WTC11 (cell line): Measurements from ENCODE around the gene SLC9A9. TPM values are rescaled to one million over a fixed set of nuclear protein-coding genes. Genes with fewer than 3 reads are reported as not detected.

Experiments
- ATAC-seq: fragments of 200-7000 bp; cut with Tn5 transposase; 2 replicates; pipeline ENCODE4 v1.10.0; 2021; ENCODE audit warnings: mild to moderate bottlenecking, moderate library complexity
- CTCF ChIA-PET: fragments of 300-600 bp; sonication (Branson Sonifier 250); formaldehyde crosslinking; loops from one replicate; lab custom pipeline; 2021; ENCODE audit warnings: antibody characterized with exemption; lab: Charles Lee
- POLR2A ChIA-PET: fragments of 350-600 bp; sonication (Branson Sonifier 250); formaldehyde crosslinking; loops from one replicate; lab custom pipeline; 2021; ENCODE audit warnings: antibody characterized with exemption; lab: Charles Lee
- DNase-seq: peaks from one replicate; pipeline ENCODE4 v3.0.0; 2021; ENCODE audit warnings: low spot score
- H3K27ac Mint-ChIP-seq: 2 replicates; pipeline ENCODE4 v1.8.0; 2021; ENCODE audit warnings: mixed read lengths
- H3K27me3 Mint-ChIP-seq: 2 replicates; pipeline ENCODE4 v1.8.0; 2021; ENCODE audit warnings: low read depth, mild to moderate bottlenecking, moderate library complexity, mixed read lengths
- H3K36me3 Mint-ChIP-seq: 2 replicates; pipeline ENCODE4 v1.8.0; 2021; ENCODE audit warnings: mixed read lengths
- H3K4me1 Mint-ChIP-seq: 2 replicates; pipeline ENCODE4 v1.8.0; 2022; ENCODE audit warnings: mixed read lengths
- H3K4me3 Mint-ChIP-seq: 2 replicates; pipeline ENCODE4 v1.8.0; 2021; ENCODE audit warnings: mild to moderate bottlenecking, moderate library complexity, mixed read lengths
- H3K9me3 Mint-ChIP-seq: 2 replicates; pipeline ENCODE4 v1.8.0; 2021; ENCODE audit warnings: mixed read lengths
- ATF1 ChIP-seq: sonication (generic); formaldehyde crosslinking; IDR thresholded peaks from 2 replicates; pipeline ENCODE4 v1.8.1; 2023; ENCODE audit warnings: mild to moderate bottlenecking, moderate library complexity, missing genetic modification reagents
- ATF6 ChIP-seq: sonication (generic); formaldehyde crosslinking; IDR thresholded peaks from 2 replicates; pipeline ENCODE4 v1.8.1; 2023; ENCODE audit warnings: mild to moderate bottlenecking, missing genetic modification reagents
- CREB1 ChIP-seq: sonication (generic); formaldehyde crosslinking; IDR thresholded peaks from 2 replicates; pipeline ENCODE4 v1.8.0; 2023; ENCODE audit warnings: mild to moderate bottlenecking, missing genetic modification reagents
- ELF4 ChIP-seq: sonication (generic); formaldehyde crosslinking; IDR thresholded peaks from 2 replicates; pipeline ENCODE4 v1.8.1; 2022; ENCODE audit warnings: low read depth, mild to moderate bottlenecking, moderate library complexity, missing genetic modification reagents
- ETV6 ChIP-seq: sonication (generic); formaldehyde crosslinking; IDR thresholded peaks from 2 replicates; pipeline ENCODE4 v1.8.1; 2022; ENCODE audit warnings: mild to moderate bottlenecking, missing genetic modification reagents
- GABPB1 ChIP-seq: sonication (generic); formaldehyde crosslinking; IDR thresholded peaks from 2 replicates; pipeline ENCODE4 v1.8.1; 2023; ENCODE audit warnings: mild to moderate bottlenecking, missing genetic modification reagents
- GRHL2 ChIP-seq: fragments of 250-450 bp; sonication (Bioruptor Pico); IDR thresholded peaks from 2 replicates; pipeline ENCODE4 v1.8.0; 2022; ENCODE audit warnings: mild to moderate bottlenecking, moderate library complexity; ENCODE audit not compliant: insufficient replicate concordance, severe bottlenecking
- NFATC4 ChIP-seq: fragments of 250-450 bp; sonication (Bioruptor Pico); IDR thresholded peaks from 2 replicates; pipeline ENCODE4 v1.9.0; 2021; ENCODE audit warnings: mild to moderate bottlenecking
- NFE2L1 ChIP-seq: sonication (generic); formaldehyde crosslinking; IDR thresholded peaks from 2 replicates; pipeline ENCODE4 v1.8.1; 2023; ENCODE audit warnings: missing genetic modification reagents
- PRDM15 ChIP-seq: sonication (generic); formaldehyde crosslinking; IDR thresholded peaks from 2 replicates; pipeline ENCODE4 v1.8.0; 2022; ENCODE audit warnings: missing genetic modification reagents
- PRRX2 ChIP-seq: fragments of 250-450 bp; sonication (Bioruptor Pico); IDR thresholded peaks from 2 replicates; pipeline ENCODE4 v1.8.0; 2021; ENCODE audit warnings: mild to moderate bottlenecking
- RORB ChIP-seq: fragments of 250-450 bp; sonication (Bioruptor Pico); IDR thresholded peaks from 2 replicates; pipeline ENCODE4 v1.9.0; 2021; ENCODE audit warnings: mild to moderate bottlenecking
- SMAD4 ChIP-seq: sonication (generic); formaldehyde crosslinking; IDR thresholded peaks from 2 replicates; pipeline ENCODE4 v1.8.0; 2022; ENCODE audit warnings: mild to moderate bottlenecking, missing genetic modification reagents
- TEAD4 ChIP-seq: sonication (generic); formaldehyde crosslinking; IDR thresholded peaks from 2 replicates; pipeline ENCODE4 v1.8.0; 2022; ENCODE audit warnings: mild to moderate bottlenecking, missing genetic modification reagents
- USF2 ChIP-seq: sonication (generic); formaldehyde crosslinking; IDR thresholded peaks from 2 replicates; pipeline ENCODE4 v1.8.1; 2023; ENCODE audit warnings: mild to moderate bottlenecking, missing genetic modification reagents, moderate library complexity
- ZBTB21 ChIP-seq: sonication (generic); formaldehyde crosslinking; IDR thresholded peaks from 2 replicates; pipeline ENCODE4 v1.8.1; 2023; ENCODE audit warnings: mild to moderate bottlenecking, missing genetic modification reagents, borderline replicate concordance
- ZNF671 ChIP-seq: fragments of 250-450 bp; sonication (Bioruptor Pico); IDR thresholded peaks from 2 replicates; pipeline ENCODE4 v1.8.0; 2021; ENCODE audit warnings: mild to moderate bottlenecking
- total RNA-seq: library from RNA; stranded (reverse); gene quantifications from 3 replicates; pipeline ENCODE4 v1.2.3, GENCODE V29; 2021
- TF ChIP-seq, protein P1 (sequence below): sonication (generic); formaldehyde crosslinking; IDR thresholded peaks from 2 replicates; pipeline ENCODE4 v1.8.0; 2023; ENCODE audit warnings: mild to moderate bottlenecking, missing genetic modification reagents
- TF ChIP-seq, protein P2 (sequence below): sonication (generic); formaldehyde crosslinking; IDR thresholded peaks from 2 replicates; pipeline ENCODE4 v1.8.0; 2022; ENCODE audit warnings: mild to moderate bottlenecking, missing genetic modification reagents

SLC9A9 gene
- total RNA-seq, 1 experiment from 2014 or later = 1.2 TPM

GRCh38 chr3:143855183-143855582, 6.9 kb upstream of the SLC9A9 start:
- POLR2A ChIA-PET = no interaction called here
- H3K4me1 Mint-ChIP-seq = peaks cover 9% of the 10 kb centered on the region; the same call in 1 of the 2 replicates
- no peak for DNase-seq
- TF ChIP-seq, protein P1, sequence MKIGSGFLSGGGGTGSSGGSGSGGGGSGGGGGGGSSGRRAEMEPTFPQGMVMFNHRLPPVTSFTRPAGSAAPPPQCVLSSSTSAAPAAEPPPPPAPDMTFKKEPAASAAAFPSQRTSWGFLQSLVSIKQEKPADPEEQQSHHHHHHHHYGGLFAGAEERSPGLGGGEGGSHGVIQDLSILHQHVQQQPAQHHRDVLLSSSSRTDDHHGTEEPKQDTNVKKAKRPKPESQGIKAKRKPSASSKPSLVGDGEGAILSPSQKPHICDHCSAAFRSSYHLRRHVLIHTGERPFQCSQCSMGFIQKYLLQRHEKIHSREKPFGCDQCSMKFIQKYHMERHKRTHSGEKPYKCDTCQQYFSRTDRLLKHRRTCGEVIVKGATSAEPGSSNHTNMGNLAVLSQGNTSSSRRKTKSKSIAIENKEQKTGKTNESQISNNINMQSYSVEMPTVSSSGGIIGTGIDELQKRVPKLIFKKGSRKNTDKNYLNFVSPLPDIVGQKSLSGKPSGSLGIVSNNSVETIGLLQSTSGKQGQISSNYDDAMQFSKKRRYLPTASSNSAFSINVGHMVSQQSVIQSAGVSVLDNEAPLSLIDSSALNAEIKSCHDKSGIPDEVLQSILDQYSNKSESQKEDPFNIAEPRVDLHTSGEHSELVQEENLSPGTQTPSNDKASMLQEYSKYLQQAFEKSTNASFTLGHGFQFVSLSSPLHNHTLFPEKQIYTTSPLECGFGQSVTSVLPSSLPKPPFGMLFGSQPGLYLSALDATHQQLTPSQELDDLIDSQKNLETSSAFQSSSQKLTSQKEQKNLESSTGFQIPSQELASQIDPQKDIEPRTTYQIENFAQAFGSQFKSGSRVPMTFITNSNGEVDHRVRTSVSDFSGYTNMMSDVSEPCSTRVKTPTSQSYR (CRISPR knock-in tag) = no peak
- no peak for TF ChIP-seq TEAD4 (CRISPR knock-in tag)
- TF ChIP-seq, all 79 proteins: peak for 0
- H3K27me3 Mint-ChIP-seq = no peaks in the 10 kb centered on the region
- no peak overlapping the region for H3K4me3 Mint-ChIP-seq
- ATAC-seq = no peak; the same call in 1 of the 2 replicates
- CTCF ChIA-PET = no interaction called here
- no peak overlapping the region for H3K27ac Mint-ChIP-seq
- H3K9me3 Mint-ChIP-seq = no peaks in the 10 kb centered on the region
- no peaks in the 10 kb centered on the region for H3K36me3 Mint-ChIP-seq

- Mint-ChIP-seq H3K4me3 (no peak overlapping the region), H3K9me3 (no peaks in the 10 kb centered on the region), H3K4me1 (peaks cover 42% of the 10 kb centered on the region), H3K27me3 (no peaks in the 10 kb centered on the region), H3K36me3 (no peaks in the 10 kb centered on the region), H3K27ac (no peak overlapping the region)
- DNase-seq (no peak), ATAC-seq (peak; percentile 64)
- ChIA-PET POLR2A (no interaction called here), CTCF (interaction anchor here (0.5 to 1.1 kb wide), 2 partner anchors 76 to 324 kb away, joined by 5 to 7 read pairs; no protein-coding TSS in a partner anchor)
- no peak for TF ChIP-seq PRDM15 (CRISPR knock-in tag)
- TF ChIP-seq NFE2L1 (CRISPR knock-in tag) = no peak
- no peak for TF ChIP-seq PRRX2 (CRISPR knock-in tag)
- TF ChIP-seq ELF4 = no peak
- TF ChIP-seq ATF1 (CRISPR knock-in tag) = no peak
- no peak for TF ChIP-seq ATF6 (CRISPR knock-in tag)
- no peak for TF ChIP-seq ETV6 (CRISPR knock-in tag)
- TF ChIP-seq ZBTB21 = no peak
- no peak for TF ChIP-seq CREB1
- TF ChIP-seq SMAD4 = no peak
- no peak for TF ChIP-seq USF2 (CRISPR knock-in tag)
- no peak for TF ChIP-seq NFATC4 (CRISPR knock-in tag)
- no peak for TF ChIP-seq GRHL2 (CRISPR knock-in tag)
- TF ChIP-seq ZNF671 (CRISPR knock-in tag) = no peak
- TF ChIP-seq, protein P2, sequence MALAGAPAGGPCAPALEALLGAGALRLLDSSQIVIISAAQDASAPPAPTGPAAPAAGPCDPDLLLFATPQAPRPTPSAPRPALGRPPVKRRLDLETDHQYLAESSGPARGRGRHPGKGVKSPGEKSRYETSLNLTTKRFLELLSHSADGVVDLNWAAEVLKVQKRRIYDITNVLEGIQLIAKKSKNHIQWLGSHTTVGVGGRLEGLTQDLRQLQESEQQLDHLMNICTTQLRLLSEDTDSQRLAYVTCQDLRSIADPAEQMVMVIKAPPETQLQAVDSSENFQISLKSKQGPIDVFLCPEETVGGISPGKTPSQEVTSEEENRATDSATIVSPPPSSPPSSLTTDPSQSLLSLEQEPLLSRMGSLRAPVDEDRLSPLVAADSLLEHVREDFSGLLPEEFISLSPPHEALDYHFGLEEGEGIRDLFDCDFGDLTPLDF (CRISPR knock-in tag) = no peak
- TF ChIP-seq RORB = no peak
- no peak for TF ChIP-seq GABPB1 (CRISPR knock-in tag)
Observed at GRCh38 chr3:143851331-143852017, 3.2 kb upstream of the SLC9A9 start.
